DMS53 treated with DMSO at 0.1 percent for 48 hours (cell line): ENCODE data around the gene RAPGEF5.

Source experiments
- DNase-seq: peaks from one replicate; lab custom pipeline; 2025; ENCODE audit not compliant: unreplicated experiment; lab: John Stamatoyannopoulos, UW

Gene RAPGEF5

DNA sequence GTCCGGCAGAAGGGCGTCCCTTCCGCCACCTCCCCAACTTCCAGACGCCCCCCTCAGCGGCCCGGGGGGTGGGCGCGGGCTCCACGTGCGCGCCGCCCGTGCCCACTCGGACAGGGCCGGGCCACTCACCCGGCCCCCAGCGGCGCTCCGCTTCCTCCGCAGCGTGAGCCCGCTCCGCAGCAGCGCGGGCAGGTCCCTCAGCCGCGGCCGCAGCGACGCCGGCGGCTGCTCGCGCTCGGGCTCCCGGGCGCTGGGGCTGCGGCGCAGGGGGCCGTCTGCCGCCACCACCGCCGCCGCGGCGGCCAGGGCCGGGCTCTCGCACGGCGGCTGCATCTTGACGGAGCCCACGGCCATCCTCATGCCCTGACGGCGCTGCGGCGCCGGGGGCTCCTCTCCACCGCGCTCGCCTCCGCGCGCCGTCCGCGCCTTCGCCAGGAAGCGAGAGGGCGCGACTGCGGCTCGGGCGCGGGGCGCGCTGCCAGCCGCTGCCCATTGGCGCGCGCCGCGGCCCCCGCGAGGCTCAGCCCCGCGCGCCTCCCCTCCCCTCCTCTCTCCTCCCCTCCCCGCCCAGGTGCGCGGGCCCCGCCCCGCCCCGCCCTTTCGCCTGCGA lies at the start of gene RAPGEF5:
RAPGEF5 (minus strand) TSS at position 454 of the 610 bp plus-strand sequence; CDS start at position 360, 94 bp downstream.
- peak; percentile 90 for DNase-seq

DNA sequence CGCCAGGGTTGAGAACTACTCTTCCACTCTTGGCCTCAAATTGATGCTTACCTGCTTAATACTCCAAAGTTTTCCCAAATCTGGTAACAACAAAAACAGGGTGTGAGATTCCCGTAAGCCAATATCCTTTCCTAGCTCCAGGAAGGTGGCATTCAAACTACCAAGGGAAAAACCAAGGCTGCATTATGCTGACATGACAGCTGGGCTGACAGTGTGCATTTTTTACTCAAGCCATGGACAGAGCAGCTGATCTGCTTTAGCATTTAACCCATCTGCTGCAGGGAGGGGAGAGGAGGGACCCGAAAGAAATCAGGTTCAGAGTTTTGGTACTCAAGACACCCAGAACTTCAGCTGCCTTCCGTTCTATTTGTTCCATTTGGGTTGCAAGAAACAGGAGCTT lies 49.8 kb upstream of the RAPGEF5 start:
- DNase-seq: no peak

DNA sequence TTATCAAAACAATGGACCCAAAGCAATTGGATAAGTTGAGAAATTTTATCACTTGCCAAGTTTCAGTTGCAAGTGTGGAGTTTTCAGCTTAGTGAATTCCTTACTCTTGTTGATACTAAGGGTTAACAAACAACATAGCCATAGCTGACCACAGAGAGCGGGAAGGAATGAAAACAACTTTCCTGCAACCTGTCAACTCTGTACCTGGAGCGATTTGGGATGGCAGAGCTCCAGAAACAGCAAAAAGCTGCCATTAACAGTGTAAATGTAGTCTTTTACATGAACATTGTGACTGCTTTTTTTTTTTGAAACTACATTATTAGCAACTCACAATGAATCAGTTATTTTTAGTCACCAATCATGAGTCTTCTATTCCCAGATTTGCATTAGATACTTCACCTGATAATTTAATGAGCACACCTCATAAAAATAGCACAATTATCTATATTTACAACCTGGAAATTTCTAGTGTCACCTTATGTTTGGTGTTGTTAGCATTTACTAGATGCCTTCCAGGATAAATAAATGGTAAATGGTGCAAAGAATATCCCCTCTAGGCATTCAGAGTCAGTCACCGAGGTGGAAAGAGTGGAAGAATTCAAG lies 47.6 kb upstream of the RAPGEF5 start:
- DNase-seq: no peak

GRCh38 chr7:22403344-22403743 lies 46.4 kb upstream of the RAPGEF5 start:
- DNase-seq: no peak

GRCh38 chr7:22402250-22402649 lies 45.3 kb upstream of the RAPGEF5 start:
- DNase-seq: no peak

DNA sequence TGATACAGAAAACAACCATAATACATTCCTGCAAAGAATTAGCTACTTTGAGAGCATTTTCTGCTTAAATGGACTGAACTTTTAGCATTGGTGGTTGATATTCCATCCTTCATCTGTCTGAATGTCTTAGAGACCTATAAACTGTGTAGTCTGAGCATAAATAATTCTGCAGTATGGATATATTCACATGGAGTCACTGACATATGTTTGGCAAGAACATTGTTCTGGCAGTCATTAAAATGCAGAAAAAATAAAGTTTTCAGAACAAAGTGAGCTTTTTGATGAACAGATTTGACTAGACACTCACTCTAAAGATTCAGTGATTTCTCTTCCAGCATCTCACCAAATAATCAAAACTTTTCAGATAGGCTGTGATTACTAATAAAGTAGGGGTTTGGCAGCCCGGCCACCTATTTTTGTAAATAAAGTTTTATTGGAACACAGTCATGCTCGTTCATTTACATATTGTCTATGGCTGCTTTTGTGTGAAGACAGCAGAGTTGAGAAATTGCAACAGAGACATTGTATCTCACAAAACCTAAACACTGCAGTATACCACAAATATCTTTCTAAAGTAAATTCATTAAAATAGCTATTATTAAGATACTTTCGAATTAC lies 44.1 kb upstream of the RAPGEF5 start:
- DNase-seq: no peak

GRCh38 chr7:22400150-22400814 lies 43.3 kb upstream of the RAPGEF5 start:
- no peak for DNase-seq

DNA sequence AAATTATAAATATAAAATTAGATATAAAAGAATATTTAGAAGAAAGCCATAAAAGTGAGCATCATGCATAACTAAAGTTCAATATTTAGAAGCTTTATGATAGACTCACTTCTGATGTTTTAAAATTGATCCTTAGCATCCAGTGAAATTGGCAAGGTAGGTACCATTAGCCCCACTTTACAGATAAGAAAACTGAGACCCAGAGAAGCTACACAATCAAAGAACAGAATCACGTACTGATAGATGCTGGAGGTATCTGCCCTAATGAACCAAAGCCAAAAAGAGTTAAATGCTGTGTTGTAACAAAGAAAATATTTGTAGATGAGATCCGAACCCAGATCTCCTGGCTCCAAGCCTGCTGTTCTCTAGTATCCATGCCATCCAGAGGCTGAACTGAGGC lies 42.6 kb upstream of the RAPGEF5 start:
- DNase-seq: no peak

GRCh38 chr7:22399091-22399490 lies 42.1 kb upstream of the RAPGEF5 start:
- no peak for DNase-seq

DNA sequence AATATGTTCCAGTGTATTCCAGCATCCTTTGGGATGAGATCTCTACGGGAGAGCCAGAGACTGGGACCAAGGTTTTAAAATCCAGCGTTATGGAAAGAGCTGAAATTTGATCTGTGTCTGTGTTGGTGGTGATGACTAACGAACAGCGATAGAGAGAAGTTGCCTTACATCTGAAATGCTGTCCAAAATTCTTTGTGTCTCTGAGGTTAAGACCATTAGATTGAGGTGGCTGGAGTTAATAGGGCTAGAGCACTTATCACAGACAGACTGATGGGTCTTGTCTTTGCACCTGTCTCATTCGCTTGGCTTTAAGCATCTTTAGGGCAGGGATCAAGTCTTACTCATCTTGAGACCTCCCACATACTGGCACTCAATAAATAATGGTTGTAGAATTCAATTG lies 41.0 kb upstream of the RAPGEF5 start:
- no peak for DNase-seq

DNA sequence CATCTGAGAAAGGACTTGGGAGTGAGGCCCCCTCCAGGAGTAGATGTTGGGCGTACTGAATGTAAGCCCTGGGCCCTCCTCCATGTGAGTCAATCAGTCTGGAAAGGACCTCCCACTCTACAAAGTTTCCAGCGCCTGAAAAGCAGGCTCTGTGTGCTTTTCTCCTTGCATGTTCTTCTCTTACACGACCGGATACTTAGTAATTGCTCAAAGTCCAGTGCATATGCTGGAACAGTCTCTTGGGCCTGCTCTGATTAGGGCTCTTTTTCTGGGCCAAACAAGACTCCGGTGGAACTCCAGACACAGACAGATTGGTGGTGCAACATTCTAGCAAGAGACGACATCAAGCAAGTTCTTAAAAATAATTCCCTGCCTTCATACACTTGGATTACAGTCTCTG lies 38.3 kb upstream of the RAPGEF5 start:
- DNase-seq: no peak

- DNase-seq: peak; percentile 69
Observed at GRCh38 chr7:22394739-22395138, 37.8 kb upstream of the RAPGEF5 start.

DNA sequence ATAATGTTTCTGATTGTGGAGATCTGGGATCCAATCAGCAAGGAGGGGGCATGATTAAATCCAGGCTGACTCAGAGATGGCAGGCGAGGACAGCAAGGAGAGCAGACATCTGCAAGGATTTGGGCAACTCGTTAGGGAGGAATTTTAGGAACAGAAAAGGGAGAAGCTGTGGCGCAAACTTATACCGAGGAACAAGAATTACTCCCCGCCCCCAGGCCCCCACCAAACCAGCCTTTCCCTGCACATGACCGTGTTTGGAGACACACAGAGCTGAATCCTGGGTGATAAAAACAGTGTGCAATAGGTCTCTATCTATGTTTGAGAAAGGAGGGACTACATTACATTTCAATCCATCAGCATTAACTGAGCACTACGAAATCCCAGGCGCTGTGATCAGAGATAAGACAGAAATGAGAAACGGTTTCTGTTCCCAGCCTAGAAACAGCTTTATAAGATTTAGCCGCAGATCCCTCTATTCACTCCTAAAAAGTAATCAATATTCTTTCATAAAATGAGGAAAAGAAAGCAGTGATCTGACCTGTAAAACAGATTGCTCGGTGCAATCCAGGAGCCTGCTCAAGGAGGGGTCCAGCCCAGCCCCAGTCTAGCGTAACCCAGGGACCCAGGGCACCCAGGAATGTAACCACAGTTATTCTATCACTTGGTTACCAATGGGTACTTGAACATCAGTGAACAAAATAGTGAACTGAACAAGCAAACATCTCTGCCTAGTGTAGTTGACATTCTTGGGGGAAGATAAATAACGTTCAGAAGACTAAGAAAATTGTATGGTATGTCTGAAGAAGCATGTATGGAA lies 37.2 kb upstream of the RAPGEF5 start:
- no peak for DNase-seq

DNA sequence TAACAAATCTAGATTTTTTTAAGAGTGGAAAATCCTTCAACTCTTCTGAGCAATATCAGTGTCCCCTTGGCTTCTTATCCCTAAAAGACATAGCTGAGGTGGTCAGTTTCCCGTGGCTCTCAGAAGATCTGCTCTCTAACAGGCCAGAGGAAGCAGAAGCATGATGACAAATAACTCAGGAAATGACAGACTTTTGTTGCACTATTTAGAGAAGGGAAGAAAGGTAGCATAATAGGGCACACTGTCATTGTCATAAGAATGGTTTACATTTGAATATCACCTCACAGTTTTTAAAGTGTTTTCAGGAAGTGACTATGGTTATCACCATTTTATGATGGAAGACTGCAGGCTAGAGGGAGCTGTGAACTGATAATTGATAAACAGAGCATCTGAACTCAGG lies 33.6 kb upstream of the RAPGEF5 start:
- peak; percentile 30 for DNase-seq

DNA sequence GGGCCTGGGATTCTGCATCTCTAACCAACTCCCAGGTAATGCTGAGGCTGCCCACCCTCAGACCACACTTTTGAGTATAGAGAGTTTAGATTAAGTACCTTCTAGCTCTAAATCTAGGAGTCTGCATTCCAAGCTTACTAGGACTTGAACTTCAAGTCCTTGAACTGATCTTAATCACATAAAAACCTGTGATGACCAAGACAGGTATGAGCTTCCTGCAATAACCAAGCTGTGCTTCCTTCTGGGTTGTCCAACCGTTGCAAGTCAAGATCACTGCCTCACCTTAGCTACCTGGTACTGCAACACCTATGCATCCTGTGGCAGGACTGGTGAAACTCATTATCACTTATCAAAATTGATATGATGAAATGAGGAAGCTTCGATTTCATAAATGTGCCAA lies 32.9 kb upstream of the RAPGEF5 start:
- DNase-seq: no peak

- no peak for DNase-seq
Observed at GRCh38 chr7:22387583-22387982, 30.6 kb upstream of the RAPGEF5 start.

DNA sequence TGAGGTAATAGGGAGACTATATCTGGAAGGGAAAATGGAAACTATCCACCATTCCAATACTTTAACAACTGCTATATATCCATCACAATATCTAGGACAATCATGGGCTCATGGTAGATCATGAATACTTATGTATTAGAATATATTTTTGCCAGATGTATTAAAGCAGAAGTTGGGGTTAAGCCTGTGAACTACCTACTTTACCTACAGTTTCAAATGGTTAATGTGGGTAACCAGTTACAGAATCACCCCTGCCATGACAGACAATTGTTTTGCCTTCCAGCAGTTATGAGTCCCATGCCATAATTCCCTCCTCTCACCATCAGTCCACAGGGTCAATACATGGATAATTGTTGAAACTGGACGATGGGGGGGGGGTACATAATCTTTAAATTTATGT lies 29.9 kb upstream of the RAPGEF5 start:
- no peak for DNase-seq

GRCh38 chr7:22386206-22386858 lies 29.4 kb upstream of the RAPGEF5 start:
- no peak for DNase-seq

- no peak for DNase-seq
Observed at GRCh38 chr7:22385326-22385725, 28.4 kb upstream of the RAPGEF5 start.

GRCh38 chr7:22380333-22380732 lies 23.4 kb upstream of the RAPGEF5 start:
- no peak for DNase-seq
